ENCODE results near the gene MLLT10. TPM values are rescaled to one million over a fixed set of nuclear protein-coding genes. Genes with fewer than 3 reads are reported as not detected.
A peak's percentile ranks its signal among the peaks of the same experiment; 100 is the strongest.

Gene MLLT10
- total RNA-seq, 1 experiment from 2014 or later, result 72.3 TPM

DNA sequence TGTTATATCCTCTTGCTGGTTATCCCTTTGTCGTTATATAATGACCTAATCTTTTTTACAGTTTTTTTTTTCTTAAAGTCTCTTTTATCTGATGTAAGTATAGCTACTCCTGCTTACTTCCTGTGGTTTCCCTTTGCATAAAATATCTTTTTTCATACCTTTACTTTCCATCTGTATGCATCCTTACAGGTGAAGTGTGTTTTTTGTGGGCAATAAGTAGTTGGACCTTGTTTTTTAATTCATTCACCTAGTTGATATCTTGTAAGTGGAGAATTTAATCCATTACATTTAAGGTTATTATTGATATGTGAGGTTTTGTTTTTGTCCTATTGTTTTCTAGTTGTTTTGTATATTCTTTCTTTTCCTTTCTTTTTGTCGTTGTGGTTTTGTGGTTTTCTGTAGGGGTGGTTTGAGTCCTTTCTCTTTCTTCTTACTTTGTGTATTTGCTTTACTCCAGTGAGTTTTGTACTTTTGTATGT lies 168.6 kb downstream of the MLLT10 start:
- Histone ChIP-seq H2AK5ac (ENCODE audit: insufficient read length, low read length) (no peak overlapping the region), H2BK5ac (ENCODE audit: insufficient read length, low read length) (no peak overlapping the region), H3K4me2 (ENCODE audit: insufficient read depth, insufficient read length, low read length) (no peak overlapping the region), H3K9ac (ENCODE audit: extremely low read depth, insufficient read length, low read length) (no peak overlapping the region), H3K4me1 (ENCODE audit: insufficient read depth, low read length) (no peaks in the 10 kb centered on the region), H3K79me1 (ENCODE audit: insufficient read depth, low read depth, low read length, poor library complexity, severe bottlenecking) (peaks cover 3% of the 10 kb centered on the region), H2AFZ (ENCODE audit: low read length) (no peak overlapping the region), H3K23me2 (ENCODE audit: insufficient read length, low read depth, low read length, poor library complexity, severe bottlenecking) (no peaks in the 10 kb centered on the region), H4K5ac (ENCODE audit: insufficient read length, low read depth, low read length) (no peak overlapping the region), H4K91ac (ENCODE audit: insufficient read length, low read depth, low read length) (no peak overlapping the region), H3K9me3 (ENCODE audit: control insufficient read depth, low read depth, low read length) (no peaks in the 10 kb centered on the region), H3K27me3 (ENCODE audit: insufficient read depth, low read length) (no peaks in the 10 kb centered on the region), H3K18ac (ENCODE audit: insufficient read length, low read depth, low read length) (no peak overlapping the region), H3K56ac (ENCODE audit: insufficient read length, low read depth, low read length) (no peak overlapping the region), H4K8ac (replicated peaks; ENCODE audit: insufficient read length, low read depth, low read length) (no peak overlapping the region), H2BK15ac (ENCODE audit: low read depth, low read length) (no peak overlapping the region), H3K4ac (ENCODE audit: low read depth, low read length) (no peak overlapping the region), H3K23ac (ENCODE audit: insufficient read length, low read depth, low read length) (no peak overlapping the region), H3K79me2 (ENCODE audit: insufficient read depth, low read length) (no peaks in the 10 kb centered on the region; the same call in 1 of the 2 replicates), H2BK12ac (ENCODE audit: insufficient read length, low read depth, low read length) (no peak overlapping the region), H3T11ph (ENCODE audit: low read length) (no peak overlapping the region), H4K20me1 (ENCODE audit: control insufficient read depth, insufficient read depth, insufficient read length) (no peaks in the 10 kb centered on the region), H3K14ac (ENCODE audit: insufficient read depth, low read length) (no peak overlapping the region), H2BK20ac (ENCODE audit: low read depth, low read length, poor library complexity, severe bottlenecking) (no peak overlapping the region), H3K27ac (ENCODE audit: insufficient read length, low read depth, low read length) (no peak overlapping the region), H2BK120ac (ENCODE audit: low read depth, low read length, poor library complexity, severe bottlenecking) (no peak overlapping the region)
- no peak overlapping the region for H3K4me3 Mint-ChIP-seq
- TF ChIP-seq, protein P1, sequence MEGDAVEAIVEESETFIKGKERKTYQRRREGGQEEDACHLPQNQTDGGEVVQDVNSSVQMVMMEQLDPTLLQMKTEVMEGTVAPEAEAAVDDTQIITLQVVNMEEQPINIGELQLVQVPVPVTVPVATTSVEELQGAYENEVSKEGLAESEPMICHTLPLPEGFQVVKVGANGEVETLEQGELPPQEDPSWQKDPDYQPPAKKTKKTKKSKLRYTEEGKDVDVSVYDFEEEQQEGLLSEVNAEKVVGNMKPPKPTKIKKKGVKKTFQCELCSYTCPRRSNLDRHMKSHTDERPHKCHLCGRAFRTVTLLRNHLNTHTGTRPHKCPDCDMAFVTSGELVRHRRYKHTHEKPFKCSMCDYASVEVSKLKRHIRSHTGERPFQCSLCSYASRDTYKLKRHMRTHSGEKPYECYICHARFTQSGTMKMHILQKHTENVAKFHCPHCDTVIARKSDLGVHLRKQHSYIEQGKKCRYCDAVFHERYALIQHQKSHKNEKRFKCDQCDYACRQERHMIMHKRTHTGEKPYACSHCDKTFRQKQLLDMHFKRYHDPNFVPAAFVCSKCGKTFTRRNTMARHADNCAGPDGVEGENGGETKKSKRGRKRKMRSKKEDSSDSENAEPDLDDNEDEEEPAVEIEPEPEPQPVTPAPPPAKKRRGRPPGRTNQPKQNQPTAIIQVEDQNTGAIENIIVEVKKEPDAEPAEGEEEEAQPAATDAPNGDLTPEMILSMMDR (conservative IDR thresholded peaks at IDR 0.05), result no peak
- DNase-seq, result no peak
- peaks cover 37 to 52% (median 40%) of the 10 kb centered on the region in 3 experiments for H3K36me3 Mint-ChIP-seq (ENCODE audit: insufficient read depth in 1 of 3, low read depth in 3 of 3)
- peaks cover 29 to 32% of the 10 kb centered on the region in 2 experiments for H3K9me3 Mint-ChIP-seq
- no CpG with 5 or more reads among the region's 2 CpGs for WGBS (ENCODE audit: extremely low coverage, insufficient read length, low lambda C conversion rate)
- peak overlapping the region in 1 of 3 experiments; percentile 41; a peak in 2 of 7 replicates for H3K27ac Mint-ChIP-seq
- no peaks in the 10 kb centered on the region for H3K27me3 Mint-ChIP-seq (ENCODE audit: low read depth)
- H3K4me1 Mint-ChIP-seq, result peaks cover 13 to 17% of the 10 kb centered on the region in 2 experiments
